GM18498 (cell line): ENCODE measurements around the gene DTWD2.

ENCODE experiments used
- ATAC-seq: cut with Tn5 transposase; IDR thresholded peaks from one replicate; pipeline ENCODE4 v1.9.1; 2021; ENCODE audit warnings: mild to moderate bottlenecking, moderate library complexity; ENCODE audit not compliant: unreplicated experiment

DTWD2 gene

GRCh38 chr5:118789366-118789765 lies 199.0 kb downstream of the DTWD2 start:
- no peak for ATAC-seq

GRCh38 chr5:118788351-118788750 lies 200.0 kb downstream of the DTWD2 start:
- no peak for ATAC-seq
